HCT116 (cell line): ENCODE data around the gene ABHD12. TPM values are rescaled to one million over a fixed set of nuclear protein-coding genes. Genes with fewer than 3 reads are reported as not detected.

Experiments
- ATAC-seq: fragments of 200-7000 bp; cut with Tn5 transposase; 2 replicates; pipeline ENCODE4 v1.9.1; 2020; ENCODE audit warnings: mild to moderate bottlenecking, moderate library complexity
- BruUV-seq: library from RNA; stranded (reverse); fragments of 400-500 nt; replicated peaks from 2 replicates; lab custom pipeline; 2021; lab: Mats Ljungman, UMichigan
- CTCF ChIA-PET: fragments of 300-600 bp; sonication (Branson Sonifier 250); formaldehyde crosslinking; loops from one replicate; lab custom pipeline; 2021; ENCODE audit warnings: antibody characterized with exemption; lab: Charles Lee
- POLR2A ChIA-PET: fragments of 300-600, 350-600 bp; sonication (Branson Sonifier 250); formaldehyde crosslinking; loops from one replicate; lab custom pipeline; 2021; ENCODE audit warnings: antibody characterized with exemption; lab: Charles Lee
- RAD21 ChIA-PET, 2 experiments: fragments of 300-600 bp; sonication (Branson Sonifier 250); formaldehyde crosslinking; loops; one replicate each; lab custom pipeline; 2023; ENCODE audit warnings: low total read pairs in 2 of 2; ENCODE audit not compliant: uncharacterized antibody in 2 of 2, unreplicated experiment in 2 of 2, low non-redundant PET in 1 of 2; lab: Charles Lee
- DNase-seq: peaks from one replicate; pipeline ENCODE4 v3.0.0-alpha.2; 2010; ENCODE audit warnings: low read depth, low spot score
- H2AFZ ChIP-seq: fragments of 200-600 bp; shearing (Covaris generic), sonication (generic); 2 replicates; pipeline ENCODE4 v1.6.1; 2017; ENCODE audit warnings: low read depth, mixed run types, mixed read lengths, antibody characterized with exemption, low read length; ENCODE audit not compliant: poor library complexity, severe bottlenecking
- H3K27ac ChIP-seq: 2 replicates; pipeline ENCODE4 v1.5.1; 2012; ENCODE audit warnings: low read depth, low read length
- H3K27me3 ChIP-seq: fragments of 200-600 bp; sonication (generic); 2 replicates; pipeline ENCODE4 v1.6.1; 2016; ENCODE audit warnings: mixed run types, low read length, mixed read lengths; ENCODE audit not compliant: insufficient read depth
- H3K36me3 ChIP-seq, 2 experiments: fragments of 200-500 bp in 1 of 2; fragments of 200-600 bp in 1 of 2; sonication (Bioruptor generic) in 1 of 2; sonication (generic) in 1 of 2; 2 replicates each; pipeline versions ENCODE4 v1.5.1 to v1.6.1; 2014 to 2016; ENCODE audit warnings: low read length in 2 of 2, inconsistent platforms in 1 of 2, mixed read lengths in 1 of 2, mixed run types in 1 of 2; ENCODE audit not compliant: insufficient read depth in 2 of 2, control insufficient read depth in 1 of 2
- H3K4me1 ChIP-seq, 2 experiments: fragments of 200-600 bp in 1 of 2; sonication (generic) in 1 of 2; 2 replicates each; pipeline versions ENCODE4 v1.5.1 to v1.6.1; 2012 to 2017; ENCODE audit warnings: low read length in 2 of 2, inconsistent platforms in 1 of 2, mild to moderate bottlenecking in 1 of 2, mixed read lengths in 1 of 2, mixed run types in 1 of 2, moderate library complexity in 1 of 2; ENCODE audit not compliant: insufficient read depth in 2 of 2, control insufficient read depth in 1 of 2
- H3K4me2 ChIP-seq: fragments of 200-600 bp; sonication (generic); 2 replicates; pipeline ENCODE4 v1.6.1; 2017; ENCODE audit warnings: mixed run types, low read length, mixed read lengths
- H3K4me3 ChIP-seq, 2 experiments: fragments of 200-600 bp in 1 of 2; sonication (generic) in 1 of 2; replicated peaks in 1 of 2; 2 replicates each; pipeline ENCODE4 v1.5.1; 2011 to 2016; ENCODE audit warnings: low read length in 2 of 2, control low read depth in 1 of 2, low read depth in 1 of 2, mild to moderate bottlenecking in 1 of 2, mixed read lengths in 1 of 2, mixed run types in 1 of 2
- H3K79me2 ChIP-seq: fragments of 200-600 bp; sonication (generic); 2 replicates; pipeline ENCODE4 v1.6.1; 2017; ENCODE audit warnings: mild to moderate bottlenecking, mixed run types, low read length, moderate library complexity, mixed read lengths; ENCODE audit not compliant: insufficient read depth
- H3K9ac ChIP-seq: fragments of 200-600 bp; sonication (generic); 2 replicates; pipeline ENCODE4 v1.6.1; 2016; ENCODE audit warnings: low read length, mixed read lengths
- H3K9me2 ChIP-seq: fragments of 200-600 bp; sonication (generic), shearing (Covaris generic); 2 replicates; pipeline ENCODE4 v1.6.1; 2017; ENCODE audit warnings: mixed run types, mild to moderate bottlenecking, moderate library complexity; ENCODE audit not compliant: insufficient read depth
- H3K9me3 ChIP-seq, 2 experiments: fragments of 200-500 bp in 1 of 2; fragments of 200-600 bp in 1 of 2; sonication (Bioruptor generic) in 1 of 2; sonication (generic) in 1 of 2; 2 replicates each; pipeline ENCODE4 v1.6.1; 2014 to 2017; ENCODE audit warnings: low read length in 2 of 2, mixed read lengths in 2 of 2, inconsistent platforms in 1 of 2, low read depth in 1 of 2, mild to moderate bottlenecking in 1 of 2, mixed run types in 1 of 2, moderate library complexity in 1 of 2; ENCODE audit not compliant: control insufficient read depth in 1 of 2, insufficient read depth in 1 of 2
- H4K20me1 ChIP-seq: fragments of 200-600 bp; sonication (generic), shearing (Covaris generic); 2 replicates; pipeline ENCODE4 v1.6.1; 2017; ENCODE audit warnings: mixed run types, mild to moderate bottlenecking, moderate library complexity; ENCODE audit not compliant: insufficient read depth
- ATF3 ChIP-seq: IDR thresholded peaks from 2 replicates; pipeline ENCODE4 v1.6.1; 2012
- CBX3 ChIP-seq: IDR thresholded peaks from 2 replicates; pipeline ENCODE4 v1.6.1; 2012; ENCODE audit warnings: low read depth
- CTCF ChIP-seq, 3 experiments: fragments of 200-600 bp in 1 of 3; sonication (generic) in 1 of 3; IDR thresholded peaks in 2 of 3; conservative IDR thresholded peaks in 1 of 3; 2 replicates each; pipeline ENCODE4 v1.5.1; 2012 to 2017; ENCODE audit warnings: low read depth in 2 of 3, low read length in 2 of 3, antibody characterized with exemption in 1 of 3, borderline replicate concordance in 1 of 3, control low read depth in 1 of 3, mild to moderate bottlenecking in 1 of 3, mixed read lengths in 1 of 3, mixed run types in 1 of 3, moderate library complexity in 1 of 3; ENCODE audit not compliant: insufficient read depth in 1 of 3
- FOSL1 ChIP-seq: IDR thresholded peaks from 2 replicates; pipeline ENCODE4 v1.6.1; 2012; ENCODE audit warnings: low read depth
- JUND ChIP-seq: IDR thresholded peaks from 2 replicates; pipeline ENCODE4 v1.6.1; 2012
- MAX ChIP-seq: IDR thresholded peaks from 2 replicates; pipeline ENCODE4 v1.6.1; 2012
- POLR2A ChIP-seq: IDR thresholded peaks from 2 replicates; pipeline ENCODE4 v1.7.0; 2011; ENCODE audit warnings: borderline replicate concordance; ENCODE audit not compliant: insufficient read depth, insufficient read length; ENCODE audit errors: extremely low read depth
- POLR2AphosphoS5 ChIP-seq: IDR thresholded peaks from 2 replicates; pipeline ENCODE4 v1.6.1; 2011; ENCODE audit warnings: mild to moderate bottlenecking, low read depth, low read length, moderate library complexity
- REST ChIP-seq: IDR thresholded peaks from 2 replicates; pipeline ENCODE4 v1.6.1; 2012; ENCODE audit warnings: low read depth
- SIN3A ChIP-seq: IDR thresholded peaks from 2 replicates; pipeline ENCODE4 v1.6.1; 2012; ENCODE audit warnings: low read depth
- SRF ChIP-seq: IDR thresholded peaks from 2 replicates; pipeline ENCODE4 v1.6.1; 2012; ENCODE audit warnings: low read depth
- TCF7L2 ChIP-seq: IDR thresholded peaks from 2 replicates; pipeline ENCODE4 v1.7.0; 2011; ENCODE audit warnings: borderline replicate concordance, inconsistent platforms; ENCODE audit not compliant: insufficient read depth, insufficient read length; ENCODE audit errors: extremely low read depth
- ZNF274 ChIP-seq: fragments of 200-500 bp; sonication (Bioruptor generic); IDR thresholded peaks from 2 replicates; pipeline ENCODE4 v1.6.1; 2014; ENCODE audit warnings: mild to moderate bottlenecking, low read depth, low read length, inconsistent platforms
- intact Hi-C: fragments of 100-400 bp; cut with micrococcal nuclease; formaldehyde crosslinking; loops from 2 replicates; pipeline ENCODE4 v1.10.0; 2022
- total RNA-seq: library from RNA; stranded (reverse); gene quantifications from one replicate; pipeline ENCODE4 v1.2.1, GENCODE V29; 2021; ENCODE audit not compliant: unreplicated experiment

Gene ABHD12
- total RNA-seq, 1 experiment from 2014 or later, result 31.7 TPM

GRCh38 chr20:25439328-25439727, 48.7 kb upstream of the ABHD12 start (continued):
- no peak for TF ChIP-seq CTCF (IDR thresholded peaks at IDR 0.05 in 2 of 3, conservative IDR thresholded peaks at IDR 0.05 in 1 of 3; ENCODE audit: borderline replicate concordance in 1 of 3, insufficient read depth in 1 of 3, low read depth in 2 of 3, low read length in 2 of 3)
- TF ChIP-seq ZNF274, result no peak
- TF ChIP-seq SIN3A, result no peak
- no peak for TF ChIP-seq ATF3
- TF ChIP-seq TCF7L2, result no peak
- TF ChIP-seq CBX3, result no peak
- no peak for TF ChIP-seq POLR2AphosphoS5
- TF ChIP-seq SRF, result no peak
- TF ChIP-seq JUND, result no peak
- TF ChIP-seq MAX, result no peak
- TF ChIP-seq FOSL1, result no peak

- H3K79me2 ChIP-seq, result peaks cover 7% of the 10 kb centered on the region
- peaks cover 23 to 28% of the 10 kb centered on the region in 2 experiments; a peak in 3 of 4 replicates for H3K36me3 ChIP-seq
- ATAC-seq (peak; percentile 36; the same call in 1 of the 2 replicates), DNase-seq (no peak)
- H3K9me2 ChIP-seq, result no peaks in the 10 kb centered on the region
- H3K9ac ChIP-seq, result no peak overlapping the region
- H3K27ac ChIP-seq, result no peak overlapping the region
- peak overlapping the region; percentile 19; the same call in 1 of the 2 replicates for H3K4me2 ChIP-seq
- BruUV-seq, result no TSS peak
- no peaks in the 10 kb centered on the region for H3K27me3 ChIP-seq
- ChIA-PET POLR2A (no interaction called here), CTCF (no interaction called here), RAD21 (no interaction called here)
- H3K4me3 ChIP-seq, result no peak overlapping the region
- H3K4me1 ChIP-seq, result peaks cover 8 to 13% of the 10 kb centered on the region in 2 experiments; a peak in 3 of 4 replicates
- no peaks in the 10 kb centered on the region for H3K9me3 ChIP-seq
- no peak for TF ChIP-seq JUND
- TF ChIP-seq REST, result no peak
- no peak for TF ChIP-seq POLR2A
- TF ChIP-seq FOSL1, result no peak
- H4K20me1 ChIP-seq, result no peaks in the 10 kb centered on the region
- no peak overlapping the region for H2AFZ ChIP-seq
- intact Hi-C loops, result no loop called here
Observed at GRCh38 chr20:25437153-25437581, 46.5 kb upstream of the ABHD12 start.
